Sigmoid colon (tissue), 7 donors: ENCODE results near the gene ROPN1L. TPM values are rescaled to one million over a fixed set of nuclear protein-coding genes. Genes with fewer than 3 reads are reported as not detected.
A peak's percentile ranks its signal among the peaks of the same experiment; 100 is the strongest.

Experiments used
- DNase-seq: peaks from one replicate; pipeline ENCODE4 v3.0.0-alpha.2; 2019
- H3K27ac ChIP-seq, 4 donors: fragments of 200-600 bp; sonication (generic); one replicate each; pipeline ENCODE4 v1.5.1; 2016 to 2019; ENCODE audit warnings: mild to moderate bottlenecking in 1 of 4
- H3K27me3 ChIP-seq, 3 donors: fragments of 200-600 bp; sonication (generic); one replicate each; pipeline ENCODE4 v1.5.1; 2019; ENCODE audit warnings: mild to moderate bottlenecking in 1 of 3
- H3K36me3 ChIP-seq, 4 donors: fragments of 200-600 bp; sonication (generic); one replicate each; pipeline ENCODE4 v1.5.1; 2016 to 2019
- H3K4me1 ChIP-seq, 4 donors: fragments of 200-600 bp; sonication (generic); one replicate each; pipeline ENCODE4 v1.5.1; 2017 to 2019
- H3K4me3 ChIP-seq, 4 donors: fragments of 200-600 bp; sonication (generic); one replicate each; pipeline ENCODE4 v1.5.1; 2017 to 2019; ENCODE audit warnings: mild to moderate bottlenecking in 2 of 4, moderate library complexity in 1 of 4
- H3K9me3 ChIP-seq, 4 donors: fragments of 200-600 bp in 3 of 4; sonication (generic) in 3 of 4; one replicate each; pipeline versions ENCODE4 v1.5.1 to v1.6.1; 2013 to 2019
- EP300 ChIP-seq, 4 donors: sonication (generic); formaldehyde crosslinking; IDR thresholded peaks; one replicate each; pipeline ENCODE4 v1.6.1; 2017; ENCODE audit warnings: antibody characterized with exemption in 4 of 4
- POLR2A ChIP-seq, 2 donors: fragments of 450-650 bp; IDR thresholded peaks; one replicate each; pipeline ENCODE4 v1.6.1; 2016; ENCODE audit warnings: antibody characterized with exemption in 2 of 2, mild to moderate bottlenecking in 2 of 2, moderate library complexity in 2 of 2
- POLR2AphosphoS5 ChIP-seq, 4 donors: sonication (generic); formaldehyde crosslinking; IDR thresholded peaks; one replicate each; pipeline ENCODE4 v1.6.1; 2017; ENCODE audit warnings: antibody characterized with exemption in 4 of 4
- WGBS, 2 donors: extraction: QIAGEN DNeasy Blood & Tissue Kit; methylation state at CpG; one replicate each; pipeline ENCODE4 v1.1.7; 2013; 5-methylcytosine and 5-hydroxymethylcytosine counted together
- intact Hi-C: fragments of 100-400 bp; cut with DNase I; formaldehyde crosslinking; loops from one replicate; pipeline ENCODE4 v1.15.1; 2023
- polyA plus RNA-seq, 3 donors: library from polyadenylated mRNA; stranded (reverse); fragments of 200-250 nt; gene quantifications; one replicate each; pipeline ENCODE4 v1.2.3, GENCODE V29; 2013
- total RNA-seq, 4 donors: library from RNA; depleted of rRNA; stranded (reverse); fragments of >200 nt; gene quantifications; one replicate each; pipeline ENCODE4 v1.1.0, GENCODE V29; 2016
- TF ChIP-seq, protein P1 (sequence below), 4 experiments: fragments of 450-650 bp in 3 of 4; fragments of 200-600 bp in 1 of 4; IDR thresholded peaks; one replicate each; pipeline ENCODE4 v1.5.1; 2016 to 2019; ENCODE audit warnings: antibody characterized with exemption in 4 of 4, mild to moderate bottlenecking in 3 of 4, moderate library complexity in 2 of 4
- donor health status: healthy with polysubstance abuse.
- donor health status: Bipolar disorder and iron deficiency.
- donor health status: healthy.

Gene ROPN1L
- total and polyA plus RNA-seq, 7 donors, result 0.35 to 2.4 (median 1.3) TPM; not detected in 3

GRCh38 chr5:10457682-10458574 is 16.2 kb downstream of the ROPN1L start:
- Histone ChIP-seq H3K4me1 (peaks cover 0 to 5% (median under 1%) of the 10 kb centered on the region in 4 donors), H3K27me3 (peaks cover 0 to 14% (median 0%) of the 10 kb centered on the region in 3 donors), H3K27ac (no peak overlapping the region), H3K36me3 (no peaks in the 10 kb centered on the region), H3K4me3 (no peak overlapping the region), H3K9me3 (no peaks in the 10 kb centered on the region)
- no peak for DNase-seq
- 47 to 77% methylated on average over 23 of the region's 23 CpGs for WGBS, 2 donors
- intact Hi-C loops, result no loop called here
- TF ChIP-seq POLR2AphosphoS5 (IDR thresholded peaks at IDR 0.05) (no peak), EP300 (IDR thresholded peaks at IDR 0.05) (no peak), POLR2A (IDR thresholded peaks at IDR 0.05) (no peak)
- TF ChIP-seq, protein P1, sequence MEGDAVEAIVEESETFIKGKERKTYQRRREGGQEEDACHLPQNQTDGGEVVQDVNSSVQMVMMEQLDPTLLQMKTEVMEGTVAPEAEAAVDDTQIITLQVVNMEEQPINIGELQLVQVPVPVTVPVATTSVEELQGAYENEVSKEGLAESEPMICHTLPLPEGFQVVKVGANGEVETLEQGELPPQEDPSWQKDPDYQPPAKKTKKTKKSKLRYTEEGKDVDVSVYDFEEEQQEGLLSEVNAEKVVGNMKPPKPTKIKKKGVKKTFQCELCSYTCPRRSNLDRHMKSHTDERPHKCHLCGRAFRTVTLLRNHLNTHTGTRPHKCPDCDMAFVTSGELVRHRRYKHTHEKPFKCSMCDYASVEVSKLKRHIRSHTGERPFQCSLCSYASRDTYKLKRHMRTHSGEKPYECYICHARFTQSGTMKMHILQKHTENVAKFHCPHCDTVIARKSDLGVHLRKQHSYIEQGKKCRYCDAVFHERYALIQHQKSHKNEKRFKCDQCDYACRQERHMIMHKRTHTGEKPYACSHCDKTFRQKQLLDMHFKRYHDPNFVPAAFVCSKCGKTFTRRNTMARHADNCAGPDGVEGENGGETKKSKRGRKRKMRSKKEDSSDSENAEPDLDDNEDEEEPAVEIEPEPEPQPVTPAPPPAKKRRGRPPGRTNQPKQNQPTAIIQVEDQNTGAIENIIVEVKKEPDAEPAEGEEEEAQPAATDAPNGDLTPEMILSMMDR (IDR thresholded peaks at IDR 0.05), result no peak

DNA sequence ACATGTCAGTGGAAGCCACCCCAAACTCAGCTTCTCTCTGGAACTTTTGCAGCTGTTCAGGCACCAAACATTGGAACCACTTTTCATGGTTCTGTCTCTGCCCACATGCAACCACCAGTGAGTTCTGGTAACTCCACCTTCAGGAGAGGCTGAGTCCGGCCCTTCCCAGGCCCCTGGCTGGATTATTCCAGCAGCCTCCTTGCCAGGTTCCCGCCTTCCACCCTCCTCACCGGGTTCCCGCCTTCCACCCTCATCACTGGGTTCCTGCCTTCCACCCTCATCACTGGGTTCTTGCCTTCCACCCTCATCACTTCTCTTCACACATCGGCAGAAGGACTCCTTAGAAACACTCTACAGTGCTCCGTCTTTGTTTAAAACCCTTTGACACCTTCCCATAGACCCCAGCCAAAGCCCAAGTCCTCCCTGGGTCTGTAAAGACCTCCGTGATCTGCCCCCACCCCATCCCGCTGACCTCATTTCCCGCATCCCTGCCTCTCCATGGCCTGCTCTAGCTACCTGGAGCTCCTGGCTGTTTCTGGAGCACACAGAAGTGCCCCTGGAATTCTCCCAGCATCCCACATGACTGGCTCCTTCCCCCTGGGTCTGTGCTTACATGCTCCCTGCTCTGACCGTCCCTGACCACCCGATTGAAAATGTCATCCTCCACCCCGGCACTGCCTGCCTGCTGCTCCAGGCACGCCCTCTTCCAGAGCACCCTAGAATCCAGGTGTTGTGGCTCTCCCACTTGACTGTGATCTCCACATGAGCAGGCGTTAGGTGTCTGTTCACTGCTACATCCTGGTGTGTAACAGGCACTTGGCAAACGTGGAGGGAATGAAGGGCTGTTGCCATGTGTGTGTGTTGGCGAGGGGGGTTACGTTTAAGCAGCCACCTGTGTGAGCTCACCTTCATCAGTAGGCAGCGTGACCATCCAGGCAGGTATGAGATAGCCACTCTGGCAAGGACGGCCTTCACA is 17.7 kb downstream of the ROPN1L start:
- peaks cover 0 to 5% (median 0%) of the 10 kb centered on the region in 4 donors for H3K4me1 ChIP-seq
- intact Hi-C loops, result no loop called here
- no peak for DNase-seq
- WGBS, 2 donors, result 86 to 90% methylated on average over 19 of the region's 19 CpGs
- no peaks in the 10 kb centered on the region for H3K9me3 ChIP-seq
- H3K27me3 ChIP-seq, result peaks cover 0 to 20% (median 0%) of the 10 kb centered on the region in 3 donors
- H3K36me3 ChIP-seq, result no peaks in the 10 kb centered on the region
- TF ChIP-seq POLR2A (IDR thresholded peaks at IDR 0.05) (no peak), POLR2AphosphoS5 (IDR thresholded peaks at IDR 0.05) (no peak), EP300 (IDR thresholded peaks at IDR 0.05) (no peak)
- TF ChIP-seq, protein P1 (IDR thresholded peaks at IDR 0.05), result no peak
- H3K27ac ChIP-seq, result no peak overlapping the region
- no peak overlapping the region for H3K4me3 ChIP-seq

DNA sequence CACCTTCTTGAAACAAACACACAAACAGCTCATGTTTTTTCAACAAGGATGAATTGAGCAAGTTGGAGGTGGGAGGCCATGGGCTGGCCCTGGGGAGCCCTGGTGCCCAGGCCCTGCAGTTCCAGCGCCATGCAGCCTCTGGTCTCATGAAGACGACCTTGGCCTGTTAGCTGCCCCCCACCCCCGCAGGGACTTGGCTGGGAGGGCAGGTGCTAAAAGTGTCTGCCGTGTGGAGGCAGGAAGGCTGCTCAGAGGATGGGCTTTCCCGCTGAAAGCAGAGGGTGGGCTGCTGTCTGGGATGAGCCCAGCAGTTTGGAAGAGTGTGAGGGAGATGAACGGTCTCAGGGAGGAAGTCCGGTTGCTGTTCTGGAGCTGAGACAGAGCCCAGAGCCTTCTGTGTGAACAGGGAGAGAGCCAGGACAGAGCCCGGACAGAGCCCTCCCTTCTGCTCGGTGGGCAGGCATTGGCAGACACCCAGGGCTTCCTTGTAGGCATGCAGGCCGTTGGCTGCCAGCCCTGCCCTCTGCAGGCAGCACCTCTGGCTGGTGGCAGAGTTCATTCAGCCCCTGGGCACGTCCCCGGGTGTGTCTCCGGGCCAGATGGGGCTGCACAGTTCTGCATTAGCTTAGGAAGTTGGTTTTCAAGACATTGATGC is 18.7 kb downstream of the ROPN1L start:
- intact Hi-C loops, result no loop called here
- WGBS, 2 donors, result 43 to 58% methylated on average over 13 of the region's 13 CpGs
- Histone ChIP-seq H3K4me1 (peaks cover 0 to 5% (median 0%) of the 10 kb centered on the region in 4 donors), H3K27ac (no peak overlapping the region), H3K9me3 (no peaks in the 10 kb centered on the region), H3K27me3 (peaks cover 0 to 20% (median 0%) of the 10 kb centered on the region in 3 donors), H3K36me3 (no peaks in the 10 kb centered on the region), H3K4me3 (no peak overlapping the region)
- TF ChIP-seq POLR2A (IDR thresholded peaks at IDR 0.05), result no peak
- no peak for TF ChIP-seq POLR2AphosphoS5 (IDR thresholded peaks at IDR 0.05)
- TF ChIP-seq, protein P1 (IDR thresholded peaks at IDR 0.05), result no peak
- TF ChIP-seq EP300 (IDR thresholded peaks at IDR 0.05), result no peak
- peak; percentile 72 for DNase-seq

DNA sequence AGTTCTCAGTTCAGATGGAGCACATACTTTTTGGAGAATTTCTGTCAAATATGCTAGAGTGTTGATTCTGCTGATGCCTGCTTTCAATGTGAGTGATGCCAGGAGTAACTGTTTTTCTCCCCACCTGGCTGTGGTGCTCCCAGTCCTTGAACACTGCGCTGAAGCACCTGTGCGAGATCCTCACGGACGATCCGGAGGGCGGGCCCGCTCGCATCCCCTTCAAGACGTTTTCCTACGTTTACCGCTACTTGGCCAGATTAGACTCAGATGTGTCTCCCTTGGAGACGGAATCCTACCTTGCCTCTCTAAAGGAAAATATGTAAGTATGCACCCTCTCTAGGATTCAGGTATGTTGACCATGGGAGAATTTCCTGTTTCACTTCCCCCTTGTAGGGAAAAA is 19.4 kb downstream of the ROPN1L start:
- no peak for DNase-seq
- no peaks in the 10 kb centered on the region for H3K9me3 ChIP-seq
- H3K36me3 ChIP-seq, result no peaks in the 10 kb centered on the region
- peaks cover 0 to 20% (median 0%) of the 10 kb centered on the region in 3 donors for H3K27me3 ChIP-seq
- TF ChIP-seq, protein P1 (IDR thresholded peaks at IDR 0.05), result no peak
- TF ChIP-seq POLR2AphosphoS5 (IDR thresholded peaks at IDR 0.05), result no peak
- TF ChIP-seq POLR2A (IDR thresholded peaks at IDR 0.05), result no peak
- no peak for TF ChIP-seq EP300 (IDR thresholded peaks at IDR 0.05)
- peaks cover 0 to 5% (median 0%) of the 10 kb centered on the region in 4 donors for H3K4me1 ChIP-seq
- no peak overlapping the region for H3K27ac ChIP-seq
- no peak overlapping the region for H3K4me3 ChIP-seq
- WGBS, 2 donors, result 93 to 94% methylated on average over 12 of the region's 12 CpGs
- intact Hi-C loops, result no loop called here
